ENCODE results near the gene MED13L. TPM values are rescaled to one million over a fixed set of nuclear protein-coding genes. Genes with fewer than 3 reads are reported as not detected.

Gene MED13L
- polyA plus RNA-seq, 1 donor (not counting 4 experiments of a cell fraction or from before 2014, with no cell fraction given), result 31.7 TPM

GRCh38 chr12:116227811-116228210, 49.7 kb downstream of the MED13L start:
- TF ChIP-seq EZH2 (IDR thresholded peaks at IDR 0.05; ENCODE audit: low read length), result no peak
- no peak for TF ChIP-seq CTCF (optimal IDR thresholded peaks at IDR 0.05 in 1 of 3, IDR thresholded peaks at IDR 0.05 in 1 of 3, conservative IDR thresholded peaks at IDR 0.05 in 1 of 3; ENCODE audit: extremely low read depth in 1 of 3, insufficient read depth in 2 of 3, low read length in 3 of 3)
- H3K4me1 ChIP-seq (ENCODE audit: control insufficient read depth, extremely low read depth, insufficient read depth, low read length), result no peaks in the 10 kb centered on the region
- H3K9ac ChIP-seq (ENCODE audit: control insufficient read depth, extremely low read depth, insufficient read depth, low read length), result no peak overlapping the region
- FAIRE-seq (no peak), DNase-seq (ENCODE audit: low read depth, low spot score) (no peak)
- peaks cover 3% of the 10 kb centered on the region for H4K20me1 ChIP-seq (ENCODE audit: control insufficient read depth, extremely low read depth, insufficient read depth, low read length)
- no peaks in the 10 kb centered on the region for H3K27me3 ChIP-seq (ENCODE audit: control insufficient read depth, extremely low read depth, insufficient read depth, low read length)
- H3K36me3 ChIP-seq (ENCODE audit: control insufficient read depth in 2 of 2, extremely low read depth in 1 of 2, insufficient read depth in 2 of 2, low read length in 2 of 2), result no peaks in the 10 kb centered on the region
- dilution Hi-C loops (cut with MboI; ENCODE audit: extremely low pct_ligation_motif_present, low sequenced_read_pairs), result no loop called here
- H3K4me3 ChIP-seq (ENCODE audit: control insufficient read depth in 2 of 3, extremely low read depth in 1 of 3, insufficient read depth in 2 of 3, low read depth in 1 of 3, low read length in 3 of 3), result no peak overlapping the region
- H2AFZ ChIP-seq (ENCODE audit: control insufficient read depth, low read length), result no peak overlapping the region
- peaks cover 73% of the 10 kb centered on the region for H3K79me2 ChIP-seq (ENCODE audit: control insufficient read depth, insufficient read depth, low read length)
- no peaks in the 10 kb centered on the region for H3K9me1 ChIP-seq (ENCODE audit: control insufficient read depth, extremely low read depth, insufficient read depth, low read length)
- H3K4me2 ChIP-seq (ENCODE audit: control insufficient read depth, extremely low read depth, insufficient read depth, low read depth, low read length), result no peak overlapping the region
- no peaks in the 10 kb centered on the region for H3K9me3 ChIP-seq (ENCODE audit: control insufficient read depth, low read depth, low read length)
- H3K27ac ChIP-seq (ENCODE audit: control insufficient read depth, insufficient read depth, low read length), result no peak overlapping the region

- H3K27me3 ChIP-seq (ENCODE audit: control insufficient read depth, extremely low read depth, insufficient read depth, low read length), result no peaks in the 10 kb centered on the region
- H3K9ac ChIP-seq (ENCODE audit: control insufficient read depth, extremely low read depth, insufficient read depth, low read length), result no peak overlapping the region
- dilution Hi-C loops (cut with MboI; ENCODE audit: extremely low pct_ligation_motif_present, low sequenced_read_pairs), result no loop called here
- no peak overlapping the region for H2AFZ ChIP-seq (ENCODE audit: control insufficient read depth, low read length)
- H4K20me1 ChIP-seq (ENCODE audit: control insufficient read depth, extremely low read depth, insufficient read depth, low read length), result peaks cover 7% of the 10 kb centered on the region
- no peaks in the 10 kb centered on the region for H3K9me1 ChIP-seq (ENCODE audit: control insufficient read depth, extremely low read depth, insufficient read depth, low read length)
- H3K36me3 ChIP-seq (ENCODE audit: control insufficient read depth in 2 of 2, extremely low read depth in 1 of 2, insufficient read depth in 2 of 2, low read length in 2 of 2), result no peaks in the 10 kb centered on the region
- TF ChIP-seq EZH2 (IDR thresholded peaks at IDR 0.05; ENCODE audit: low read length) (no peak), CTCF (optimal IDR thresholded peaks at IDR 0.05 in 1 of 3, IDR thresholded peaks at IDR 0.05 in 1 of 3, conservative IDR thresholded peaks at IDR 0.05 in 1 of 3; ENCODE audit: extremely low read depth in 1 of 3, insufficient read depth in 2 of 3, low read length in 3 of 3) (no peak)
- no peak overlapping the region for H3K27ac ChIP-seq (ENCODE audit: control insufficient read depth, insufficient read depth, low read length)
- FAIRE-seq (no peak), DNase-seq (ENCODE audit: low read depth, low spot score) (no peak)
- H3K9me3 ChIP-seq (ENCODE audit: control insufficient read depth, low read depth, low read length), result no peaks in the 10 kb centered on the region
- H3K4me1 ChIP-seq (ENCODE audit: control insufficient read depth, extremely low read depth, insufficient read depth, low read length), result peaks cover 8% of the 10 kb centered on the region
- H3K4me3 ChIP-seq (ENCODE audit: control insufficient read depth in 2 of 3, extremely low read depth in 1 of 3, insufficient read depth in 2 of 3, low read depth in 1 of 3, low read length in 3 of 3), result no peak overlapping the region
- no peak overlapping the region for H3K4me2 ChIP-seq (ENCODE audit: control insufficient read depth, extremely low read depth, insufficient read depth, low read depth, low read length)
- peaks cover 70% of the 10 kb centered on the region for H3K79me2 ChIP-seq (ENCODE audit: control insufficient read depth, insufficient read depth, low read length)
Measured at GRCh38 chr12:116226026-116226425, 51.5 kb downstream of the MED13L start.

Measured in keratinocyte (primary cell).